Prostate gland (tissue), 2 donors: ENCODE results near the gene HOXA4. TPM values are rescaled to one million over a fixed set of nuclear protein-coding genes. Genes with fewer than 3 reads are reported as not detected.

Experiments used
- DNase-seq: peaks from one replicate; pipeline ENCODE4 v3.0.0-alpha.2; 2019; ENCODE audit warnings: low spot score
- H3K27ac ChIP-seq, 2 donors: fragments of 200-600 bp; sonication (generic); 2 replicates each; pipeline ENCODE4 v1.5.1; 2017 to 2019
- H3K27me3 ChIP-seq: fragments of 200-600 bp; sonication (generic); replicated peaks from 2 replicates; pipeline ENCODE4 v1.5.1; 2019; ENCODE audit not compliant: insufficient read depth
- H3K36me3 ChIP-seq, 2 donors: fragments of 200-600 bp; sonication (generic); 1 replicate in 1 of 2; 2 replicates in 1 of 2; pipeline versions ENCODE4 v1.5.1 to v1.8.1; 2017 to 2019
- H3K4me1 ChIP-seq: fragments of 200-600 bp; sonication (generic); replicated peaks from 2 replicates; pipeline ENCODE4 v1.5.1; 2019
- H3K4me3 ChIP-seq, 2 donors: fragments of 200-600 bp; sonication (generic); 2 replicates each; pipeline ENCODE4 v1.5.1; 2017 to 2019
- H3K9me3 ChIP-seq: fragments of 200-600 bp; sonication (generic); 2 replicates; pipeline ENCODE4 v1.5.1; 2017
- POLR2A ChIP-seq: fragments of 450-650 bp; IDR thresholded peaks from one replicate; pipeline ENCODE4 v1.6.1; 2016; ENCODE audit warnings: antibody characterized with exemption, mild to moderate bottlenecking
- POLR2AphosphoS5 ChIP-seq: sonication (generic); formaldehyde crosslinking; IDR thresholded peaks from one replicate; pipeline ENCODE4 v1.6.1; 2017; ENCODE audit warnings: antibody characterized with exemption
- WGBS: methylation state at CpG from one replicate; pipeline ENCODE4 v1.1.5; 2018; 5-methylcytosine and 5-hydroxymethylcytosine counted together
- intact Hi-C: fragments of 100-400 bp; cut with DNase I; formaldehyde crosslinking; loops from one replicate; pipeline ENCODE4 v1.14.2; 2022
- total RNA-seq, 2 donors: library from RNA; depleted of rRNA; stranded (reverse); fragments of >200 nt; gene quantifications; one replicate each; pipeline ENCODE4 v1.1.0, GENCODE V29; 2016
- TF ChIP-seq, protein P1 (sequence below), 4 experiments: fragments of 200-600 bp in 2 of 4; fragments of 450-650 bp in 2 of 4; sonication (generic) in 2 of 4; IDR thresholded peaks; 1 replicate in 3 of 4; 2 replicates in 1 of 4; pipeline ENCODE4 v1.5.1; 2016 to 2019; ENCODE audit warnings: antibody characterized with exemption in 4 of 4, mild to moderate bottlenecking in 2 of 4, moderate library complexity in 2 of 4

HOXA4 gene
- total RNA-seq, 2 donors from 2014 or later = 1.4 to 1.8 TPM

DNA sequence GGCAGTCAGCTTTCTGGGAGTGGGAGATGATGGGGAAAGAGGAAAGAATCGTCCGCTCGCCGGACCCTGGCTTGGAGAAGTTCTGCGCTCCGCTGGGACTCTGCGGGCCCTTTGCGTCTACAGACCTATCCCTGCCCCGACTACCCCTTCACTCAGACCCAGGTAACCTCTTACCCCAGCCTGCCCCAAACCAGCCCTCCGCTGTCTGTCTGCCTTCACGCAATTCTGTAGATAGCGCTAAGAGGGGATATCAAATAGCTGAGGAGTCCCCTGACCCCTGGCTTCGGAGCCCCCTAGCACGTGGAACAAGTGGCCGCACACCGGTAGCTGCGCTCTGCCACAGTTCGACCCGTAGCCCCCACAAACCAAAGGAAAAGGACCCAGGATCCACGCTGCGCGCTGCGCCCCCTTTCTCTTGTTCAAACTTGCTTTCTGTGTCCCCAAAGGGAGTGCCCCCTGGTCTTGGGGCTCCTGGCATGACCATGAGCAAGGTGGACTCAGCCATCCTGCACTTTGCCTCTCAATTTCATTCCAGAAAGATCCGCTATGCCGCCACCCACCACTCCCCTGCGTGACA lies 7.0 kb downstream of the HOXA4 start:
- DNase-seq = no peak
- no peaks in the 10 kb centered on the region for H3K36me3 ChIP-seq
- intact Hi-C loops = no loop called here
- H3K4me3 ChIP-seq = no peak overlapping the region
- H3K27ac ChIP-seq = no peak overlapping the region
- no peaks in the 10 kb centered on the region for H3K9me3 ChIP-seq
- no peaks in the 10 kb centered on the region for H3K4me1 ChIP-seq
- no peaks in the 10 kb centered on the region for H3K27me3 ChIP-seq
- 89% methylated on average over 26 of the region's 26 CpGs for WGBS
- TF ChIP-seq, protein P1, sequence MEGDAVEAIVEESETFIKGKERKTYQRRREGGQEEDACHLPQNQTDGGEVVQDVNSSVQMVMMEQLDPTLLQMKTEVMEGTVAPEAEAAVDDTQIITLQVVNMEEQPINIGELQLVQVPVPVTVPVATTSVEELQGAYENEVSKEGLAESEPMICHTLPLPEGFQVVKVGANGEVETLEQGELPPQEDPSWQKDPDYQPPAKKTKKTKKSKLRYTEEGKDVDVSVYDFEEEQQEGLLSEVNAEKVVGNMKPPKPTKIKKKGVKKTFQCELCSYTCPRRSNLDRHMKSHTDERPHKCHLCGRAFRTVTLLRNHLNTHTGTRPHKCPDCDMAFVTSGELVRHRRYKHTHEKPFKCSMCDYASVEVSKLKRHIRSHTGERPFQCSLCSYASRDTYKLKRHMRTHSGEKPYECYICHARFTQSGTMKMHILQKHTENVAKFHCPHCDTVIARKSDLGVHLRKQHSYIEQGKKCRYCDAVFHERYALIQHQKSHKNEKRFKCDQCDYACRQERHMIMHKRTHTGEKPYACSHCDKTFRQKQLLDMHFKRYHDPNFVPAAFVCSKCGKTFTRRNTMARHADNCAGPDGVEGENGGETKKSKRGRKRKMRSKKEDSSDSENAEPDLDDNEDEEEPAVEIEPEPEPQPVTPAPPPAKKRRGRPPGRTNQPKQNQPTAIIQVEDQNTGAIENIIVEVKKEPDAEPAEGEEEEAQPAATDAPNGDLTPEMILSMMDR (IDR thresholded peaks at IDR 0.05) = no peak
- TF ChIP-seq POLR2AphosphoS5 (no peak), POLR2A (no peak)

DNA sequence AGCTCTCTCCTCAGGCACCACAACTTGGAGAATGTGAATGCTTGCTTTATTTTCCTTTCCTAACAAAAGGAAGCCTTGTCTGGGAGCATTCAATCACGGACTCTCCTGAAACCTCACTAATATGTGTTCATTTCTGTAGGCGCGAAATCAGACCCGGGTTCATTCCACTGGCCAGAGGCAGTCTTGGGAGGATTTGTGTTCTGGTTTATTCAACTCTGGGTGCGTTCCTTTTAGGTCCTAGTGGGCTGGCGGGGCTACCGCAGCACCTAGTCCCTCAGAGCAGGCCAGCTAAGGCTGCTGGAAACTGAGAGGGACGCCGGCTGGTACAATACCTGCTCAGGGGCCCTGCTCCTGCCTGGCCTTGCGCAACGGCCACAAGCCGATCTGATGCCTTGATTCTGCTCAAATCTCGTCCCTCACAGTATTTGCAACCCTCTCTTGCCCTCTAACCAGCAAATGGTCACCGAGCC lies 7.5 kb downstream of the HOXA4 start:
- Histone ChIP-seq H3K9me3 (no peaks in the 10 kb centered on the region), H3K27me3 (no peaks in the 10 kb centered on the region), H3K4me3 (no peak overlapping the region), H3K4me1 (no peaks in the 10 kb centered on the region), H3K36me3 (no peaks in the 10 kb centered on the region), H3K27ac (no peak overlapping the region)
- no peak for DNase-seq
- intact Hi-C loops = no loop called here
- TF ChIP-seq POLR2A = no peak
- 87% methylated on average over 14 of the region's 14 CpGs for WGBS

DNA sequence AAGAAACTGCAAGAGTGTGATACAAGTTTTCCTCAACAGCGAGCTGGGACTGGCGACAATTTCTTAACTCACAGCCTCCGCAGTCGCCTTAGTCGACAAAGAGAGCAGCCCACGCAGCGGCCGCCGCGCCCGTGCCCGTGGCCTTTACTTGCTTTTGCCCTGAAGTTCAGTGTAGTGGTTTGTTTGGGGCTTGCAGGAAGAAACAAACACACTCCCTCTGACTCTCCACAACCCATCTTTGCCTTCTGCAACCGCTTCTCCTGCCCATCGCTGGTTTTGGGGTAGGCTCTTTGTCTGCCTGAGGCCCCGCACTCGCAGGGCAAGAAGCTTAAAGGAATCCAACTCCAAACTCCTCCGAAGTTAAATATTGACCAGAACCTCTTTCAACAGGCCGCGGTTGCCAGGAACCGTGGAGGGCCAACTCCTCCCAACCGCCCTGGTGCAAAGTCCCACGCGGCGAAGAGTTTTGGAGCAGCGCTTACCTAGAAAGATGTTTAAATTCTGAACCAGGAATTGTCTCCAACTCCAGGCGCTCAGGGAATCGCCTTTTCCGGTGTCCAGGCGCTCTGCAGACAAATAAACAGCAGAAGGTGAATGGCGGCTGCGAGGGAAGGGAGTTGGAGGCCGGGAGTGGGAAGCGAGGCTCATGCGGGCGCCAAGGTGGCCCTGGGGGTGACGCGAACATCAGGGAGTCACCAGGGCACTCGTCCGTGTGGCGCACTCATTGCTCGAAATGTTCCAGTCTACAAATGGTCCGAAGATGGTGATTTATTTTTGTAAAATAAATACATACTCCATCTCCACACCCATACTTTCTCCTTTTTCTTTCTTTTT lies 8.3 kb downstream of the HOXA4 start:
- no peak for TF ChIP-seq POLR2AphosphoS5
- 78% methylated on average over 42 of the region's 42 CpGs for WGBS
- Histone ChIP-seq H3K36me3 (no peaks in the 10 kb centered on the region), H3K4me3 (no peak overlapping the region), H3K27me3 (no peaks in the 10 kb centered on the region), H3K4me1 (no peaks in the 10 kb centered on the region), H3K9me3 (no peaks in the 10 kb centered on the region), H3K27ac (no peak overlapping the region)
- intact Hi-C loops = no loop called here
- DNase-seq = no peak

DNA sequence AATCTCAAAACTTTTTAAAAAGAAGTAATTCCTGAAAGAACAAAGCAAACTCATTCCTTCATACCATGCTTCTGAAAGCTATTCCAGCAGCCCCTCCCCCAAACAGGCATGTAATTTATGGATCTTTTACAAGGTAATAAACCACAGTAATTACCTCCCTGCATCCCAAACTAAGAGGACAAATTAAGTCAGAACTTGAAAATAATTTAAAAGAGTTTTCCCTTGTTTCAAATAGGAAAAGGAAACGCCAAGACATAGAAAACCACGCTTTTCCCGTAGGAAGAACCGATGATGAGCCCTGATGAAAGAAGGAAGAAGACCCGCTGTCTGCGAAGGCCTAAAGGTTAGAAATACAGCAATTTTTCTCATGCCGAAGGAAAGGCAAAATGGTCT lies 8.9 kb downstream of the HOXA4 start:
- 82% methylated on average over 7 of the region's 7 CpGs for WGBS
- no peak overlapping the region for H3K27ac ChIP-seq
- H3K4me3 ChIP-seq = no peak overlapping the region
- no peaks in the 10 kb centered on the region for H3K4me1 ChIP-seq
- H3K36me3 ChIP-seq = no peaks in the 10 kb centered on the region
- DNase-seq = no peak
- H3K27me3 ChIP-seq = no peaks in the 10 kb centered on the region
- no peaks in the 10 kb centered on the region for H3K9me3 ChIP-seq
- no peak for TF ChIP-seq POLR2AphosphoS5
- TF ChIP-seq, protein P1 (IDR thresholded peaks at IDR 0.05) = no peak
- no peak for TF ChIP-seq POLR2A
- intact Hi-C loops = no loop called here

DNA sequence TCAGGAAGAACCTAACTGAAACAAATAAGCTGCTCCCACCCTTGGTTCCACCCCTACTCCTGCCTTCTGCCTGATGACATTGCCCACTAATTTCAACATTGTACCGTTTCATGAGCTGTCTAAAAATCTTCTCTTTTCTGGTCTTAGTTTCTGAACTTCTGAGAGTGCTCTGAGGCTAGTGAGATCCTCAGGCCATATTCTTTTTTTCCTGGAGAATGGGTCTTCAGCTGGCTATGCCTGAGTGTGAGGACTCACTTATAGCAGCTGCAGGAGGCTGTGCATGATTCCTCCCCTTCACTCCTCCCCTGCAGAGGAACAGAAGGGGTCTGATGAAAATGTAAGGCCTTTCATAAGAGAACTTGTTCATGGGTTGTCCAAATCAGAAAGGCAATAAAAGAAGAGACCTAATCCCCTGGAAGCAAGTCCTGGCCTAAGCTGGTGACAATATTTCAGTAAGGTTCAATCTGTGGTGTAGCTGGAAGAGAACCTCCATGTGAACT lies 11.1 kb downstream of the HOXA4 start:
- Histone ChIP-seq H3K27ac (no peak overlapping the region), H3K36me3 (no peaks in the 10 kb centered on the region), H3K9me3 (no peaks in the 10 kb centered on the region), H3K4me1 (no peaks in the 10 kb centered on the region), H3K27me3 (no peaks in the 10 kb centered on the region), H3K4me3 (no peak overlapping the region)
- no peak for DNase-seq
- 89% methylated on average over 1 of the region's 1 CpG for WGBS
- intact Hi-C loops = no loop called here
- TF ChIP-seq, protein P1 (IDR thresholded peaks at IDR 0.05) = no peak
- TF ChIP-seq POLR2AphosphoS5 = no peak
- no peak for TF ChIP-seq POLR2A
